IMR-90 (cell line): ENCODE data around the gene EBF3. TPM values are rescaled to one million over a fixed set of nuclear protein-coding genes. Genes with fewer than 3 reads are reported as not detected.

Experiments
- ATAC-seq: fragments of 200-7000 bp; cut with Tn5 transposase; 2 replicates; pipeline ENCODE4 v1.9.1; 2020; ENCODE audit warnings: low read depth, mild to moderate bottlenecking, moderate library complexity
- BruUV-seq: library from RNA; stranded (reverse); fragments of 400-500 nt; replicated peaks from 2 replicates; lab custom pipeline; 2021; lab: Mats Ljungman, UMichigan
- CTCF ChIA-PET: fragments of 300-600 bp; formaldehyde crosslinking; extraction: SDS; loops from one replicate; lab custom pipeline; 2021; ENCODE audit warnings: antibody characterized with exemption; lab: Yijun Ruan, JAX
- POLR2A ChIA-PET: fragments of 300-600 bp; sonication (Branson Sonifier 250); formaldehyde crosslinking; loops from one replicate; lab custom pipeline; 2022; ENCODE audit warnings: antibody characterized with exemption; ENCODE audit not compliant: unreplicated experiment; lab: Charles Lee
- DNase-seq: peaks from one replicate; pipeline ENCODE4 v3.0.0; 2013
- H2AFZ ChIP-seq: replicated peaks from 2 replicates; pipeline ENCODE3; 2013; ENCODE audit warnings: low read length, mild to moderate bottlenecking; ENCODE audit not compliant: poor library complexity
- H2AK5ac ChIP-seq: 2 replicates; pipeline ENCODE4 v1.6.1; 2013; ENCODE audit warnings: low read depth, low read length, inconsistent platforms
- H2AK9ac ChIP-seq: replicated peaks from 2 replicates; pipeline ENCODE3; 2013; ENCODE audit warnings: mild to moderate bottlenecking, low read depth, low read length, moderate library complexity; ENCODE audit not compliant: poor library complexity
- H2BK120ac ChIP-seq: 2 replicates; pipeline ENCODE4 v1.6.1; 2013; ENCODE audit warnings: low read depth, low read length, inconsistent platforms
- H2BK15ac ChIP-seq: 3 replicates; pipeline ENCODE4 v1.6.1; 2013; ENCODE audit warnings: low read depth, low read length, inconsistent platforms
- H2BK20ac ChIP-seq: 2 replicates; pipeline ENCODE4 v1.6.1; 2013; ENCODE audit warnings: low read depth, mild to moderate bottlenecking, inconsistent platforms, low read length, moderate library complexity
- H2BK5ac ChIP-seq: 2 replicates; pipeline ENCODE4 v1.6.1; 2013; ENCODE audit warnings: mild to moderate bottlenecking, low read depth, low read length, inconsistent platforms; ENCODE audit not compliant: poor library complexity, severe bottlenecking
- H3K14ac ChIP-seq: replicated peaks from 2 replicates; pipeline ENCODE4 v1.6.1; 2013; ENCODE audit warnings: low read depth, low read length, inconsistent platforms
- H3K18ac ChIP-seq: 2 replicates; pipeline ENCODE4 v1.6.1; 2013; ENCODE audit warnings: low read depth, low read length, control low read depth
- H3K23ac ChIP-seq: 2 replicates; pipeline ENCODE4 v1.6.1; 2013; ENCODE audit warnings: low read depth, low read length, inconsistent platforms
- H3K27ac ChIP-seq: 2 replicates; pipeline ENCODE4 v1.5.1; 2013; ENCODE audit warnings: mild to moderate bottlenecking, control low read depth, low read length; ENCODE audit not compliant: insufficient read depth
- H3K27me3 ChIP-seq: 2 replicates; pipeline ENCODE4 v1.6.1; 2013; ENCODE audit warnings: low read length; ENCODE audit not compliant: control insufficient read depth, insufficient read depth
- H3K36me3 ChIP-seq: 2 replicates; pipeline ENCODE4 v1.6.1; 2013; ENCODE audit warnings: low read length, mixed read lengths; ENCODE audit not compliant: control insufficient read depth, insufficient read depth
- H3K4ac ChIP-seq: 2 replicates; pipeline ENCODE4 v1.6.1; 2013; ENCODE audit warnings: low read depth, low read length, inconsistent platforms
- H3K4me1 ChIP-seq: 2 replicates; pipeline ENCODE4 v1.6.1; 2013; ENCODE audit warnings: low read length, mixed read lengths; ENCODE audit not compliant: control insufficient read depth, insufficient read depth
- H3K4me2 ChIP-seq: 2 replicates; pipeline ENCODE4 v1.6.1; 2013; ENCODE audit warnings: low read depth, mild to moderate bottlenecking, control low read depth, low read length, moderate library complexity
- H3K4me3 ChIP-seq: 2 replicates; pipeline ENCODE4 v1.5.1; 2013; ENCODE audit warnings: low read depth, mild to moderate bottlenecking, control low read depth, low read length, moderate library complexity; ENCODE audit not compliant: insufficient read depth
- H3K56ac ChIP-seq: 2 replicates; pipeline ENCODE4 v1.6.1; 2013; ENCODE audit warnings: low read length, inconsistent platforms; ENCODE audit not compliant: insufficient read depth; ENCODE audit errors: extremely low read depth
- H3K79me1 ChIP-seq, 2 experiments: 2 replicates each; pipeline ENCODE4 v1.6.1; 2013; ENCODE audit warnings: low read length in 2 of 2, inconsistent platforms in 1 of 2, low read depth in 1 of 2
- H3K9ac ChIP-seq: 2 replicates; pipeline ENCODE4 v1.6.1; 2013; ENCODE audit warnings: low read depth, low read length, control low read depth
- H3K9me1 ChIP-seq: 2 replicates; pipeline ENCODE4 v1.6.1; 2013; ENCODE audit warnings: low read length, inconsistent platforms; ENCODE audit not compliant: insufficient read depth
- H3K9me3 ChIP-seq: 2 replicates; pipeline ENCODE4 v1.6.1; 2013; ENCODE audit warnings: low read length; ENCODE audit not compliant: control insufficient read depth, insufficient read depth
- H4K20me1 ChIP-seq: 2 replicates; pipeline ENCODE4 v1.6.1; 2013; ENCODE audit warnings: low read length, inconsistent platforms; ENCODE audit not compliant: insufficient read depth
- H4K5ac ChIP-seq: 2 replicates; pipeline ENCODE4 v1.6.1; 2013; ENCODE audit warnings: mild to moderate bottlenecking, low read depth, low read length, control low read depth
- H4K8ac ChIP-seq, 2 experiments: 2 replicates each; pipeline ENCODE4 v1.6.1; 2013; ENCODE audit warnings: low read depth in 2 of 2, low read length in 2 of 2, control low read depth in 1 of 2, inconsistent platforms in 1 of 2
- H4K91ac ChIP-seq: 2 replicates; pipeline ENCODE4 v1.6.1; 2013; ENCODE audit warnings: low read depth, low read length, inconsistent platforms; ENCODE audit not compliant: insufficient read depth
- BHLHE40 ChIP-seq: fragments of 150-350 bp; IDR thresholded peaks from 2 replicates; pipeline ENCODE4 v1.6.1; 2016; ENCODE audit warnings: mild to moderate bottlenecking, low read depth, low read length
- CEBPB ChIP-seq: IDR thresholded peaks from 2 replicates; pipeline ENCODE4 v1.6.1; 2012; ENCODE audit warnings: low read depth, low read length, improper control_type of control experiment
- CHD1 ChIP-seq: IDR thresholded peaks from 2 replicates; pipeline ENCODE4 v1.6.1; 2012; ENCODE audit warnings: low read depth, low read length, improper control_type of control experiment
- FOS ChIP-seq: fragments of 150-350 bp; IDR thresholded peaks from 2 replicates; pipeline ENCODE4 v1.6.1; 2016; ENCODE audit warnings: low read depth, low read length
- MAFK ChIP-seq: IDR thresholded peaks from 2 replicates; pipeline ENCODE4 v1.6.1; 2012; ENCODE audit warnings: low read depth, low read length, improper control_type of control experiment
- MAZ ChIP-seq: IDR thresholded peaks from 2 replicates; pipeline ENCODE4 v1.6.1; 2012; ENCODE audit warnings: low read depth, mild to moderate bottlenecking, low read length, improper control_type of control experiment, moderate library complexity, borderline replicate concordance
- MXI1 ChIP-seq: IDR thresholded peaks from 2 replicates; pipeline ENCODE4 v1.6.1; 2012; ENCODE audit warnings: low read depth, mild to moderate bottlenecking, low read length, moderate library complexity, borderline replicate concordance
- NFE2L2 ChIP-seq: fragments of 150-350 bp; IDR thresholded peaks from 2 replicates; pipeline ENCODE4 v1.6.1; 2016; ENCODE audit warnings: low read depth, mild to moderate bottlenecking, low read length
- POLR2A ChIP-seq: IDR thresholded peaks from 2 replicates; pipeline ENCODE4 v1.6.1; 2012; ENCODE audit warnings: mild to moderate bottlenecking, low read depth, low read length
- RAD21 ChIP-seq: IDR thresholded peaks from 2 replicates; pipeline ENCODE4 v1.6.1; 2012; ENCODE audit warnings: low read length, improper control_type of control experiment
- RCOR1 ChIP-seq: IDR thresholded peaks from 2 replicates; pipeline ENCODE4 v1.6.1; 2012; ENCODE audit warnings: mild to moderate bottlenecking, low read length, improper control_type of control experiment; ENCODE audit not compliant: insufficient replicate concordance
- RFX5 ChIP-seq: IDR thresholded peaks from 2 replicates; pipeline ENCODE4 v1.8.0; 2012; ENCODE audit warnings: low read depth, mild to moderate bottlenecking, low read length, moderate library complexity
- SMC3 ChIP-seq: fragments of 150-350 bp; IDR thresholded peaks from 2 replicates; pipeline ENCODE4 v1.6.1; 2016; ENCODE audit warnings: low read depth, mild to moderate bottlenecking, antibody characterized with exemption, low read length, moderate library complexity
- WGBS, 2 experiments: methylation state at CpG; one replicate each; pipeline versions ENCODE4 v1.1.5 to v1.1.7; 2013; ENCODE audit warnings: missing lambda C conversion rate in 2 of 2; ENCODE audit not compliant: insufficient read length in 1 of 2; ENCODE audit errors: extremely low coverage in 2 of 2; 5-methylcytosine and 5-hydroxymethylcytosine counted together
- dilution Hi-C: fragments of 300-500 bp; cut with HindIII; formaldehyde crosslinking; loops from one replicate; pipeline ENCODE4 v1.14.3; 2018; ENCODE audit warnings: low sequenced_read_pairs; ENCODE audit not compliant: unreplicated experiment
- in situ Hi-C: fragments of 300-500 bp; cut with MboI; formaldehyde crosslinking; loops from 3 replicates; pipeline ENCODE4 v1.14.3; 2019; ENCODE audit warnings: low sequenced_read_pairs, inconsistent platforms, mixed read lengths
- intact Hi-C: fragments of 100-400 bp; cut with micrococcal nuclease; formaldehyde crosslinking; loops from 2 replicates; pipeline ENCODE4 v1.10.0; 2022
- polyA plus RNA-seq, 3 experiments: library from polyadenylated mRNA; depleted of rRNA; stranded (reverse); fragments of >200 nt; gene quantifications; 2 replicates each; pipeline ENCODE4 v1.2.3, GENCODE V29; 2012; ENCODE audit warnings: low replicate concordance in 1 of 3
- total RNA-seq: library from RNA; depleted of rRNA; stranded (reverse); fragments of >200 nt; gene quantifications from 2 replicates; pipeline ENCODE4 v1.2.3, GENCODE V29; 2012
- TF ChIP-seq, protein P1 (sequence below): fragments of 150-350 bp; IDR thresholded peaks from 2 replicates; pipeline ENCODE4 v1.6.1; 2017; ENCODE audit warnings: mild to moderate bottlenecking, antibody characterized with exemption, low read length, low read depth
- TF ChIP-seq, protein P2 (sequence below): conservative IDR thresholded peaks from 2 replicates; pipeline ENCODE4 v1.5.1; 2012; ENCODE audit warnings: mild to moderate bottlenecking, low read depth, low read length, improper control_type of control experiment
- TF ChIP-seq, protein P3 (sequence below): fragments of 150-350 bp; IDR thresholded peaks from 2 replicates; pipeline ENCODE4 v1.6.1; 2016; ENCODE audit warnings: low read depth, mild to moderate bottlenecking, low read length, moderate library complexity, borderline replicate concordance

EBF3 gene
- total and polyA plus RNA-seq, 2 of the 4 experiments (the other 2 are of a cell fraction): 0.36 to 0.70 TPM

DNA sequence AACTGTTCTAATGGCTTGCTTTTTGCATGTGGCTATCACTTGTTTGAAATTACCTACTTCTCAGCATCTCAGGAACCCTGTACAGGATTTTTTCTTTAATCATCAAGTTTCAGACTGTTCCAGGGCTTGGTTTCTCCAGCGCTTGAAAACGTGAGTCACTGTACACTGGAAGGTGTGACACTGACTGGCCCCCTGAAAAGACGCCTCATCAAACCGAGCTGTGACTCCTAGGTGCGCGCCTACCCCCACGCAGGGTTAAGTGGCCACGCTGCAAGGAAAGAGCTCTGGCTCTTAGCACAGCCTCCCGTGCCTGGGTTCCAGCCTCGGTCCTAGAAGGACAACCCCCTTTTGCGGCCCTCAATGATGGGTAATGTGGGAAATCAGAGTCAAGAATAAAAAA is 81.0 kb downstream of the EBF3 start:
- Histone ChIP-seq H4K8ac (no peak overlapping the region), H3K18ac (no peak overlapping the region), H2AK5ac (no peak overlapping the region), H3K9me3 (peaks cover 2% of the 10 kb centered on the region), H3K23ac (no peak overlapping the region), H3K27me3 (no peaks in the 10 kb centered on the region), H4K91ac (no peak overlapping the region), H3K4me3 (no peak overlapping the region), H3K56ac (no peak overlapping the region), H4K5ac (no peak overlapping the region), H3K4ac (no peak overlapping the region), H2BK20ac (no peak overlapping the region), H2BK15ac (no peak overlapping the region), H2BK5ac (no peak overlapping the region), H3K14ac (no peak overlapping the region), H3K27ac (no peak overlapping the region), H2BK120ac (no peak overlapping the region), H3K9me1 (no peaks in the 10 kb centered on the region), H3K4me2 (no peak overlapping the region), H2AFZ (no peak overlapping the region), H3K79me1 (no peaks in the 10 kb centered on the region), H2AK9ac (no peak overlapping the region), H3K4me1 (no peaks in the 10 kb centered on the region), H3K9ac (no peak overlapping the region), H4K20me1 (no peaks in the 10 kb centered on the region), H3K36me3 (no peaks in the 10 kb centered on the region)
- no peak for DNase-seq
- no peak for ATAC-seq
- POLR2A ChIA-PET: no interaction called here
- in situ Hi-C loops: no loop called here
- CTCF ChIA-PET: no interaction called here
- TF ChIP-seq, protein P1, sequence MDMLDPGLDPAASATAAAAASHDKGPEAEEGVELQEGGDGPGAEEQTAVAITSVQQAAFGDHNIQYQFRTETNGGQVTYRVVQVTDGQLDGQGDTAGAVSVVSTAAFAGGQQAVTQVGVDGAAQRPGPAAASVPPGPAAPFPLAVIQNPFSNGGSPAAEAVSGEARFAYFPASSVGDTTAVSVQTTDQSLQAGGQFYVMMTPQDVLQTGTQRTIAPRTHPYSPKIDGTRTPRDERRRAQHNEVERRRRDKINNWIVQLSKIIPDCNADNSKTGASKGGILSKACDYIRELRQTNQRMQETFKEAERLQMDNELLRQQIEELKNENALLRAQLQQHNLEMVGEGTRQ: no peak
- no peak for TF ChIP-seq RAD21
- TF ChIP-seq, protein P2, sequence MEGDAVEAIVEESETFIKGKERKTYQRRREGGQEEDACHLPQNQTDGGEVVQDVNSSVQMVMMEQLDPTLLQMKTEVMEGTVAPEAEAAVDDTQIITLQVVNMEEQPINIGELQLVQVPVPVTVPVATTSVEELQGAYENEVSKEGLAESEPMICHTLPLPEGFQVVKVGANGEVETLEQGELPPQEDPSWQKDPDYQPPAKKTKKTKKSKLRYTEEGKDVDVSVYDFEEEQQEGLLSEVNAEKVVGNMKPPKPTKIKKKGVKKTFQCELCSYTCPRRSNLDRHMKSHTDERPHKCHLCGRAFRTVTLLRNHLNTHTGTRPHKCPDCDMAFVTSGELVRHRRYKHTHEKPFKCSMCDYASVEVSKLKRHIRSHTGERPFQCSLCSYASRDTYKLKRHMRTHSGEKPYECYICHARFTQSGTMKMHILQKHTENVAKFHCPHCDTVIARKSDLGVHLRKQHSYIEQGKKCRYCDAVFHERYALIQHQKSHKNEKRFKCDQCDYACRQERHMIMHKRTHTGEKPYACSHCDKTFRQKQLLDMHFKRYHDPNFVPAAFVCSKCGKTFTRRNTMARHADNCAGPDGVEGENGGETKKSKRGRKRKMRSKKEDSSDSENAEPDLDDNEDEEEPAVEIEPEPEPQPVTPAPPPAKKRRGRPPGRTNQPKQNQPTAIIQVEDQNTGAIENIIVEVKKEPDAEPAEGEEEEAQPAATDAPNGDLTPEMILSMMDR: no peak
- TF ChIP-seq POLR2A: no peak
- no peak for TF ChIP-seq BHLHE40
- TF ChIP-seq CEBPB: no peak
- TF ChIP-seq FOS: no peak
- TF ChIP-seq MAFK: no peak
- TF ChIP-seq, protein P3, sequence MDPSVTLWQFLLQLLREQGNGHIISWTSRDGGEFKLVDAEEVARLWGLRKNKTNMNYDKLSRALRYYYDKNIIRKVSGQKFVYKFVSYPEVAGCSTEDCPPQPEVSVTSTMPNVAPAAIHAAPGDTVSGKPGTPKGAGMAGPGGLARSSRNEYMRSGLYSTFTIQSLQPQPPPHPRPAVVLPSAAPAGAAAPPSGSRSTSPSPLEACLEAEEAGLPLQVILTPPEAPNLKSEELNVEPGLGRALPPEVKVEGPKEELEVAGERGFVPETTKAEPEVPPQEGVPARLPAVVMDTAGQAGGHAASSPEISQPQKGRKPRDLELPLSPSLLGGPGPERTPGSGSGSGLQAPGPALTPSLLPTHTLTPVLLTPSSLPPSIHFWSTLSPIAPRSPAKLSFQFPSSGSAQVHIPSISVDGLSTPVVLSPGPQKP: no peak
- TF ChIP-seq SMC3: no peak
- TF ChIP-seq NFE2L2: no peak
- no peak for TF ChIP-seq MAZ
- no peak for TF ChIP-seq RFX5
- no peak for TF ChIP-seq MXI1
- no peak for TF ChIP-seq CHD1
- no peak for TF ChIP-seq RCOR1
- dilution Hi-C loops: no loop called here
- BruUV-seq: no TSS peak
- 40% methylated on average over 2 of the region's 11 CpGs; no CpG with 5 or more reads in 1 of the 2 experiments for WGBS, 2 experiments
- intact Hi-C loops: loop anchor here (10.0 kb wide), 1 partner anchor 858 kb away; no protein-coding TSS in a partner anchor
